Stimulated activated CD4-positive, alpha-beta T cell treated with anti-CD3 and anti-CD28 coated beads, Interleukin-1b, Interleukin-23, amount 100 ng/mL, for 24 hours (primary cell): ENCODE data around the gene SHQ1.
"Not testable (repeated sequence)": the region's sequence is repeated elsewhere in the genome, so short reads cannot be mapped to it uniquely, and the experiment has no call there.

Source experiments
- DNase-seq, 4 experiments: peaks; one replicate each; pipeline ENCODE4 v3.0.0-alpha.2; 2020; ENCODE audit warnings: low read depth in 4 of 4, low spot score in 1 of 4

Gene SHQ1

GRCh38 chr3:72802001-72802400 lies 46.2 kb downstream of the SHQ1 start:
- no peak for DNase-seq

GRCh38 chr3:72800869-72801268 lies 47.4 kb downstream of the SHQ1 start:
- DNase-seq: no peak

GRCh38 chr3:72798552-72799195 lies 49.6 kb downstream of the SHQ1 start:
- DNase-seq: no peak

GRCh38 chr3:72797773-72798543 lies 50.3 kb downstream of the SHQ1 start:
- no peak for DNase-seq

GRCh38 chr3:72794079-72794478 lies 54.2 kb downstream of the SHQ1 start:
- DNase-seq: no peak

- DNase-seq: no peak
These were observed 57.1 kb downstream of the SHQ1 start for GRCh38 chr3:72791161-72791560.

DNA sequence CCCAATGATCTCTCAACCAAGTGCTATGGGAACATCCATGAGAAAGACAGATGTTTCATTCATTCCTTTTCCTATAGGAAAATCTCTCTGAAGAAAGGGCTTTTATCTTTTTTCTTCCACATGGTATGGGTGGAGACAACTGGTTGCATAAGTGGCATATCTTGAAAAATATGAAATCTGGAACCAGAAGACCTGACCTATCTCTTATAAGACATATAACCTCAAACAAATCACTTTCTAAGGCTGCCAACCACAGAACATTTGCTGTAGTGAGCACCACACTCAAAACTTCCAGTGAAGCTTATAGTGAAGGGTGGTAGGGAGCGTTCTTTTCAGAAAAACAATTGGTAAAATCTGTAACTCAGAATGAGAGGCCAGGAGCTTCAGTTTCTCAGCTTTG lies 58.5 kb downstream of the SHQ1 start:
- DNase-seq: no peak

DNA sequence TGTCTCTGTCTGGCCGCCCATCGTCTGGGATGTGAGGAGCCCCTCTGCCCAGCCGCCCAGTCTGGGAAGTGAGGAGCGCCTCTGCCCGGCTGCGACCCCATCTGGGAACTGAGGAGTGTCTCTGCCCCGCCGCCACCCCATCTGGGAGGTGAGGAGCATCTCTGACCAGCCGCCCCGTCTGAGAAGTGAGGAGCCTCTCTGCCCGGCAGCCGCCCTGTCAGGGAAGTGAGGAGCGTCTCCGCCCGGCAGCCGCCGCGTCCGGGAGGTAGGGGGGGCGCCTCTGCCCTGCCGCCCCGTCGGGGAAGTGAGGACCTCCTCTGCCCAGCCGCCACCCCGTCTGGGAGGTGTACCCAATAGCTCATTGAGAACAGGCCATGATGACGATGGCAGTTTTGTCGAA lies 60.0 kb downstream of the SHQ1 start:
- DNase-seq: not testable (repeated sequence)

DNA sequence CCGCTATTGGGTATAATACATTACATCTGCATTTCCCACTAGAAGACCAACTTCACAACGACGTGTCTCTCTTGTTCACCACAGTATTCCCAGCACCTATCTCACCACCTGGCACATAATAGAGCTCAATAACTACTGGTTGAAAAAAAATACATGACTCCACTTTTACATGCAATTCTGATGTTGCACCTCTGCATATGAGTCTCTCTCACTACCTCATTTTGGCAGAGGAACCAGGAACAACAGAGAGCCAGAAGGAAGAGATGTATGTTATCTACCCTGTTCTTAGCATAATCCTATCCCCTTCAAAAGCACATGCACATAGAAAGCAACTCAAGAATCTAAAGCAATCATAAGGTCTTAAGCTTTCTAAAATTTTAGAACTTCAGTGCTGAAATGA lies 61.6 kb downstream of the SHQ1 start:
- no peak for DNase-seq

GRCh38 chr3:72784226-72784625 lies 64.0 kb downstream of the SHQ1 start:
- DNase-seq: no peak

DNA sequence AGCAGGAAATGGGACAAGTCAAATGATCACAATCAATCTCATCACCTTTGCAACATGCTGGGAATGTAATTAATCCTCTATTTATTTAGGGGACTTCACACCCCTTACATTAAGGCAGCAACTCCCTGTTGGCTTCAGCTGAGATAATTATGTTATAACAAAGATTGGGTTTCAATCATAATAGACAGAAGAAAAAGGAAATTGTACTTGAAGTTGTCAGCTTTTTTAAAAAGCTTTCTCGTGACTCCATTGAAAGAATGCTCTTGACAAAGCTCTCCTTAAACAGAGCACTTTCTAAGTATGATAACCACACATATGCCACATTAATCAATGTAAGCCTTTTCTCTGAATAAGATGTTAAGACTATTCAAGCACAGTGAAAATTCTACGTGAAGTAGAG lies 65.7 kb downstream of the SHQ1 start:
- DNase-seq: no peak

DNA sequence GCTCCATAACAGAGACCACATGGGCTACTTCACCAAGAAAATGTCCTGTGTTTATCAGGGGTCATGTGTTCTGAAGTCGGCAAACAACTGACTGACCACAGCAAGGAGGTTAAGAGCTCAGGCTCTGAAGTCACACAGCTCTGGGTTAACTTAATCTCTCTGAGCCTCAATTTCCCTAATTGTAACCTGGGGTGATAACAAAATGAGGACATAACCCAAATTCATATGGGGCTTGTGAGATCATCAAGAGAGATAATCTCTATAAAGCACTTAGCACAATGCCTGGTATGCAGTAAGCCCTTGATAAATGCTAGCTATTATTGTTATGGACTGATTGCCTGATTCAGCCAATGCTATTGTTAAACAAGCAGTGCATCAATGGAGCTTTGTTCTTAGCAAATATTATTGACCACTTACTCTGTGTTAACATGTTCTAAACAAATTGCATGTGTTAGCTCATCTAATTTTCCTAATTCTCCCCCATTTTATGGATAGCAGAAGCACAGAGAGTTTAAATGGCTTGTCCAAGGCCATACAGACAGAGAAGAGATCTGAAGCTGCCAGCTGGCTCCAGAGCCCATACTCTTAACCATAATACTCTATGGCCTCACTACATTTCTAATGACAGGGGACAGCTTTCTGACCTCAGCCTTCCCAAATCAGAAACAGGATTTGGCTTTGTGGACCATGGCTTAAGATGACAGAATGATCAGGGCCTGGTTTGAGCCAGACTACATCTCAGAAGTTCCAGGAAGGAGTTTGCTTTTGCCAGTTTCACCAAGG lies 78.3 kb downstream of the SHQ1 start:
- DNase-seq: no peak

GRCh38 chr3:72768936-72769335 lies 79.3 kb downstream of the SHQ1 start:
- DNase-seq: no peak

- no peak for DNase-seq
These were observed 79.8 kb downstream of the SHQ1 start for GRCh38 chr3:72768481-72768880.

- no peak for DNase-seq
These were observed 80.2 kb downstream of the SHQ1 start for GRCh38 chr3:72768006-72768441.

DNA sequence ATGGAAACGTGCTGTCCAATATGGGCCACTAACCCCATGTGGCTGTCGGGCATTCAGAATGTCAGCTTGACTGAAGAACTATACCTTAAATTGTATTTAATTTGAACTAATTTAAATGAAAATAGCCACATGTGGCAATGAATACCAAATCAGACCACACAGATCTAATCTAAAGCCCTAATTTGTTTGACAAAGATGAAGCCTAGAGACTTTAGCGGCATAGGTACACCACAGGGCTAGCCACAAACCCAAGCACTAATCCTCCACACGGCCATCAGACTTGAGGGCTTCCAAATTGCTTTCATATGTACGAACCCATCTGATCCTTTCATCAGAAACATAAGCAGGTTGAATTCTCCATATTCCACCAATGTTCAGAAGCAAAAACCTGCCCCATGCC lies 81.4 kb downstream of the SHQ1 start:
- DNase-seq: no peak

DNA sequence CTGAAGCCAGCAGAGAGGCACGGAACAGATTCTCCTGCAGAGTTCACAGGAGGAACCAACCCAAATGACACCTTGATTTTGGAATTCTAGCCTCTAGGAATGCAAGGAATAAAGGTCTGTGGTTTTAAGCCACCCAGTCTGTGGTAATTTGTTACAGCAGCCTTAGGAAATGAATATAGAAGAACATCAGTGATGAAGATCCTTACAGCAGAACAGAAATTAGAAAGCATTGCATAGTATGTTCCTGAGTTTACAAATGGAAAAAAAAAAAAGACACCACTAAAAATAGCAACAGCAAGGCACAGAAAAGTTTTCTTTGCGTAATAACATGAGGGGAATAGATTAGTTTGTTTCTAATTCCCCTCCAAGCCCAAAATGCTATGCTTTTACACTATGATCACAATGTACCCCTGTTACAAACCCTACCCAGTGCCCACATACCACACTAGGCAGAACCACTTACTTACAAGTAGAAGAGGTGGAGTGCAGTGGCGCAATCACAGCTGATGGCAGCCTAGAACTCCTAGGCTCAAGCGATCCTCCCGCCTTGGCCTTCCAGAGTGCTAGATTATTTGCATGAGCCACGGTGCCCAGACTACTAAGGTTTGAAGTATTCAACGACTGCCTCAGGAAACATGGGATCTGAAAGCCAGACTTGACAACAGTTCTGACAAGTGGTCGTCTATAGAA lies 84.3 kb downstream of the SHQ1 start:
- DNase-seq: no peak

DNA sequence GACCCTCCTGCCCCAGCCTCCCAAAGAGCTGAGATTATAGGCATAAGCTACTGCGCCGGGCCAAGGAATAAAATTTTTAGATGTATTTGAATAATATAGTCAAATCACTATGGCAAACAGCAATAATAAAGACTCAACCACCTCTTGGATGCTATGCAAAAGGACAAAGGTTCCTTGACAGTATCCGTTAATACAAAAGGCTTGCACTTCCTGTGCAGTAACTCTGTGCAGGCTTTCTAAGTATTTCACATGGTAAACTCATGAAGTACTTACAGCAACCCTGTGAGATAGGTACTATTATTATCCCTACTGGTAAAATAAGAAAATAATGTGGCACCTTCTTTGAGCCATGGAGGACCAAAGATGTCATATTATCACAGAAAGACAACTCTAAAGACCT lies 86.8 kb downstream of the SHQ1 start:
- DNase-seq: no peak

DNA sequence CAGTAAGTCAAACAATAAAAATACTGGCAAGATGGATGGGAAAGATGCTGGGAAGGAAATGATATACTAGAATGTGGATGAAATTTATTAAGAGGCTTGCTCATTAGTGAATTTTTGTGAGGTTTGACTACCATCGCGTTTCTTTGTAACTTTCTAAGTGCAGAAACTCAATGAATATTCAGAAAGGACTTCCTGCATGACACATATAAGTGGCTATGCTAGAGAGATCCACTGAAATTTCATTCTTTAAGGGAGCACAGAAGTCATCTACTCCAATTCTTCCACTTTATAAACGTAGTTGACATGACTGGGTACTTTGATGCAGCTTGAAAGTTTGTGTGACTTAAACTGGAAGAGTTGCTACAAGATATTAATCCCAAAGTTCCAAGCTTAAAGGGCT lies 88.0 kb downstream of the SHQ1 start:
- DNase-seq: no peak

DNA sequence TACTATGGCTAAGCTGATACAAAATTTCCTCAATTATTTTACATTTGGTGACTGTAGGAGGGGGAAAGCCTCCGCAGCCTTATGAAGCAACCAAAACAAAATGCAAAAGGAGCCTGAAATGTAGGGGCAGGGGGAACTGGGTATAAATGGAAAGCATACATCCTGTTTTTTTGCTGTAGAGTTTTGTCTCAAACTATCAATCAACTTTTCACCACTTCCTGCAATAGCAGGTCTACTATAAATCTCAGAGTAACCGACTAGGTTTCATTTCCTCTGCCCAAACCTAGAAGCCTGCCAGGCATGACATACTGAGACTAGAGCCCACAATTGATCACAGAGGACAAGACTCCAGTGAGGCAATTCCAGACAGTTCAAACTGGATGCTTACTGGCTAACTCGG lies 91.3 kb downstream of the SHQ1 start:
- DNase-seq: no peak

GRCh38 chr3:72754582-72754981 lies 93.7 kb downstream of the SHQ1 start:
- no peak for DNase-seq

- DNase-seq: no peak
These were observed 94.8 kb downstream of the SHQ1 start for GRCh38 chr3:72753495-72753894.
